Panc1 (cell line): ENCODE results near the gene KRT12. TPM values are rescaled to one million over a fixed set of nuclear protein-coding genes. Genes with fewer than 3 reads are reported as not detected.

Experiments used
- ATAC-seq: fragments of 200-7000 bp; cut with Tn5 transposase; 2 replicates; pipeline ENCODE4 v1.9.1; 2020; ENCODE audit warnings: mild to moderate bottlenecking, moderate library complexity
- BruUV-seq: library from RNA; stranded (reverse); fragments of 400-500 nt; replicated peaks from 2 replicates; lab custom pipeline; 2021; lab: Mats Ljungman, UMichigan
- CTCF ChIA-PET: fragments of 300-600 bp; sonication (Branson Sonifier 250); formaldehyde crosslinking; loops from one replicate; lab custom pipeline; 2022; ENCODE audit warnings: antibody characterized with exemption; lab: Charles Lee
- POLR2A ChIA-PET: fragments of 300-600 bp; sonication (Branson Sonifier 250); formaldehyde crosslinking; loops from one replicate; lab custom pipeline; 2022; ENCODE audit warnings: antibody characterized with exemption; lab: Charles Lee
- DNase-seq: peaks from one replicate; pipeline ENCODE4 v3.0.0-alpha.2; 2010; ENCODE audit warnings: low read depth, low spot score
- H3K27ac ChIP-seq: 2 replicates; pipeline ENCODE4 v1.5.1; 2011; ENCODE audit warnings: mild to moderate bottlenecking, low read length, inconsistent platforms
- H3K27me3 ChIP-seq: fragments of 200-500 bp; sonication (Bioruptor generic); 2 replicates; pipeline ENCODE4 v1.6.0; 2014; ENCODE audit warnings: low read length, inconsistent platforms; ENCODE audit not compliant: control insufficient read depth, insufficient read depth
- H3K36me3 ChIP-seq: fragments of 200-500 bp; sonication (Bioruptor generic); 2 replicates; pipeline ENCODE4 v1.5.1; 2014; ENCODE audit warnings: inconsistent platforms, mild to moderate bottlenecking, low read length, moderate library complexity; ENCODE audit not compliant: control insufficient read depth, insufficient read depth
- H3K4me1 ChIP-seq: 2 replicates; pipeline ENCODE4 v1.5.1; 2011; ENCODE audit warnings: inconsistent platforms, mild to moderate bottlenecking, low read length, moderate library complexity; ENCODE audit not compliant: control insufficient read depth, insufficient read depth
- H3K4me3 ChIP-seq, 2 experiments: 2 replicates each; pipeline ENCODE4 v1.5.1; 2011 to 2012; ENCODE audit warnings: low read depth in 2 of 2, low read length in 2 of 2, mild to moderate bottlenecking in 2 of 2, inconsistent platforms in 1 of 2, moderate library complexity in 1 of 2
- H3K9me3 ChIP-seq: fragments of 200-500 bp; sonication (Bioruptor generic); 2 replicates; pipeline ENCODE4 v1.5.1; 2014; ENCODE audit warnings: low read depth, mild to moderate bottlenecking, inconsistent platforms, low read length, moderate library complexity; ENCODE audit not compliant: control insufficient read depth, insufficient read depth
- POLR2AphosphoS5 ChIP-seq: IDR thresholded peaks from 2 replicates; pipeline ENCODE4 v1.6.1; 2012; ENCODE audit warnings: mild to moderate bottlenecking, low read depth, low read length, moderate library complexity
- REST ChIP-seq, 2 experiments: IDR thresholded peaks; 2 replicates each; pipeline ENCODE4 v1.6.1; 2011 to 2012; ENCODE audit warnings: low read depth in 2 of 2, control low read depth in 1 of 2, low read length in 1 of 2, mild to moderate bottlenecking in 1 of 2, moderate library complexity in 1 of 2; ENCODE audit not compliant: insufficient read depth in 1 of 2
- SIN3A ChIP-seq: IDR thresholded peaks from 2 replicates; pipeline ENCODE4 v1.6.1; 2012; ENCODE audit warnings: low read depth, mild to moderate bottlenecking, low read length, moderate library complexity, borderline replicate concordance; ENCODE audit not compliant: insufficient read depth
- TCF7L2 ChIP-seq: IDR thresholded peaks from 2 replicates; pipeline ENCODE4 v1.6.1; 2011; ENCODE audit warnings: mild to moderate bottlenecking, low read depth, low read length, inconsistent platforms
- in situ Hi-C: cut with HindIII; loops from 2 replicates; pipeline ENCODE4 v1.10.0; 2016; ENCODE audit warnings: low sequenced_read_pairs, low pct_unique_long_range_greater_than_20kb
- intact Hi-C: fragments of 100-400 bp; cut with micrococcal nuclease; formaldehyde crosslinking; loops from one replicate; pipeline ENCODE4 v1.10.0; 2022; ENCODE audit not compliant: unreplicated experiment
- total RNA-seq: library from RNA; stranded (reverse); gene quantifications from one replicate; pipeline ENCODE4 v1.2.1, GENCODE V29; 2021; ENCODE audit not compliant: unreplicated experiment
- TF ChIP-seq, protein P1 (sequence below): fragments of 450-650 bp; IDR thresholded peaks from 2 replicates; pipeline ENCODE4 v1.5.1; 2017; ENCODE audit warnings: mild to moderate bottlenecking

Gene KRT12
- total RNA-seq, 1 experiment from 2014 or later = not detected

DNA sequence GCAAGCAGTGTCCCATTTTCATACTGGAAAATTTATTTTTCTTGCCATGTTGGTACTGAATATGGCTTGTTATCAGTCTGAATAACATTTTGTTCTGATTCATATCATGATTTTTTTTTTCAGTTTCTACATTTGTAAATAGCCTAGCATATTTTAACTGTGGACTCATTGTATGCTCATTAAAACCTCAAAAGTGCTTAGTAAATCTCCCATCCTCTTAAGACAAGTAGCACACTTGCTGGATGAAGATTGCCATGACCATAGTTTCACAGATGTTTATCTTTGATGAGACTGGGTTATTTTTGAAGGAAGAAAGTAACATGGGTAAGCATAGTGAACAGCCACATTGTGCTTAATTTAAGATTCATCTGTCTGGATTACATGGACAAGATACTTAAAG, 45.5 kb downstream of the KRT12 start:
- in situ Hi-C loops (no loop called here), intact Hi-C loops (no loop called here)
- no TSS peak for BruUV-seq
- Histone ChIP-seq H3K27ac (no peak overlapping the region), H3K9me3 (no peaks in the 10 kb centered on the region), H3K4me3 (no peak overlapping the region), H3K4me1 (peaks cover 16% of the 10 kb centered on the region; the same call in 1 of the 2 replicates), H3K36me3 (peaks cover 8% of the 10 kb centered on the region; the same call in 1 of the 2 replicates), H3K27me3 (no peaks in the 10 kb centered on the region)
- DNase-seq = no peak
- TF ChIP-seq REST (IDR thresholded peaks at IDR 0.05; ENCODE audit: insufficient read depth in 1 of 2, low read depth in 2 of 2, low read length in 1 of 2) (no peak), SIN3A (no peak), POLR2AphosphoS5 (no peak), TCF7L2 (no peak)
- TF ChIP-seq, protein P1, sequence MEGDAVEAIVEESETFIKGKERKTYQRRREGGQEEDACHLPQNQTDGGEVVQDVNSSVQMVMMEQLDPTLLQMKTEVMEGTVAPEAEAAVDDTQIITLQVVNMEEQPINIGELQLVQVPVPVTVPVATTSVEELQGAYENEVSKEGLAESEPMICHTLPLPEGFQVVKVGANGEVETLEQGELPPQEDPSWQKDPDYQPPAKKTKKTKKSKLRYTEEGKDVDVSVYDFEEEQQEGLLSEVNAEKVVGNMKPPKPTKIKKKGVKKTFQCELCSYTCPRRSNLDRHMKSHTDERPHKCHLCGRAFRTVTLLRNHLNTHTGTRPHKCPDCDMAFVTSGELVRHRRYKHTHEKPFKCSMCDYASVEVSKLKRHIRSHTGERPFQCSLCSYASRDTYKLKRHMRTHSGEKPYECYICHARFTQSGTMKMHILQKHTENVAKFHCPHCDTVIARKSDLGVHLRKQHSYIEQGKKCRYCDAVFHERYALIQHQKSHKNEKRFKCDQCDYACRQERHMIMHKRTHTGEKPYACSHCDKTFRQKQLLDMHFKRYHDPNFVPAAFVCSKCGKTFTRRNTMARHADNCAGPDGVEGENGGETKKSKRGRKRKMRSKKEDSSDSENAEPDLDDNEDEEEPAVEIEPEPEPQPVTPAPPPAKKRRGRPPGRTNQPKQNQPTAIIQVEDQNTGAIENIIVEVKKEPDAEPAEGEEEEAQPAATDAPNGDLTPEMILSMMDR = no peak
- ATAC-seq = no peak
- POLR2A ChIA-PET = no interaction called here
- CTCF ChIA-PET = no interaction called here

DNA sequence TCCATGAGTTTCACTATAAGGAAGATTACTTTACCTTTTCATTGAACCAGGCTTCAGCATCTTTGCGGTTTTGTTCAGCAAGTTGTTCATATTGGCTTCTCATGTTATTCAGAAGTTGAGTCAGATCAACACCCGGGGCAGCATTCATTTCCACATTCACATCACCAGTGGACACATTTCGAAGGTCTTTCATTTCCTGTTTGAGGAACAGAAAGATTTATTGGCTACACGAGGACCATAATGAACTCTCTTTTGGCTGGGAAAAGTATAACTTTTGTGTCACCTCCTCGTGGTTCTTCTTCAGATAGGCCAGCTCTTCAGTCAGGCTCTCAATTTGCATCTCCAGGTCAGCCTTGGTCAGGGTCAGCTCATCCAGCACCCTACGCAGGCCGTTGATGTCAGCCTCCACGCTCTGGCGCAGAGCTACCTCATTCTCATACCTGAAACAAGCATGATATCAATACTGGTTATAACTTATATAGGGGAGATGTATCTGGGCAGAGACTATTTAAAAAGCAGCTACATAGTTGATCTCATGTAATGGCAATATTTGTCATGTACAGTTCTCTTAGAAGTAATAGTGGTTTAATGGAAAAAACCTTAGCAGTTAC, 46.7 kb downstream of the KRT12 start:
- H3K27ac ChIP-seq = peak overlapping the region; percentile 99
- H3K4me3 ChIP-seq = peak overlapping the region in 1 of 2 experiments; percentile 90; a peak in 2 of 4 replicates
- ChIA-PET CTCF (no interaction called here), POLR2A (no interaction called here)
- no peaks in the 10 kb centered on the region for H3K27me3 ChIP-seq
- BruUV-seq = no TSS peak
- in situ Hi-C loops (no loop called here), intact Hi-C loops (no loop called here)
- H3K36me3 ChIP-seq = peaks cover 8% of the 10 kb centered on the region; the same call in 1 of the 2 replicates
- DNase-seq (no peak), ATAC-seq (no peak)
- H3K9me3 ChIP-seq = no peaks in the 10 kb centered on the region
- H3K4me1 ChIP-seq = peaks cover 16% of the 10 kb centered on the region; the same call in 1 of the 2 replicates
- TF ChIP-seq, protein P1 = no peak
- no peak for TF ChIP-seq POLR2AphosphoS5
- TF ChIP-seq SIN3A = no peak
- TF ChIP-seq REST (IDR thresholded peaks at IDR 0.05; ENCODE audit: insufficient read depth in 1 of 2, low read depth in 2 of 2, low read length in 1 of 2) = no peak
- TF ChIP-seq TCF7L2 = no peak
